Calu3 (cell line): ENCODE measurements around the gene USP7. TPM values are rescaled to one million over a fixed set of nuclear protein-coding genes. Genes with fewer than 3 reads are reported as not detected.
A peak's percentile ranks its signal among the peaks of the same experiment; 100 is the strongest.

Source experiments
- BruUV-seq: library from RNA; stranded (reverse); fragments of 400-500 nt; replicated peaks from 2 replicates; lab custom pipeline; 2021; lab: Mats Ljungman, UMichigan
- CTCF ChIA-PET: fragments of 300-600 bp; sonication (Branson Sonifier 250); formaldehyde crosslinking; loops from one replicate; lab custom pipeline; 2022; ENCODE audit warnings: antibody characterized with exemption; lab: Charles Lee
- DNase-seq: peaks from one replicate; pipeline ENCODE4 v3.0.0; 2022
- H3K27ac Mint-ChIP-seq: one replicate; pipeline ENCODE4 v1.8.0; 2022; ENCODE audit warnings: mixed read lengths; ENCODE audit not compliant: unreplicated experiment
- H3K27me3 Mint-ChIP-seq: one replicate; pipeline ENCODE4 v1.8.0; 2022; ENCODE audit warnings: mixed read lengths; ENCODE audit not compliant: unreplicated experiment
- H3K36me3 Mint-ChIP-seq: one replicate; pipeline ENCODE4 v1.8.0; 2022; ENCODE audit warnings: mild to moderate bottlenecking, moderate library complexity, mixed read lengths; ENCODE audit not compliant: insufficient read depth, unreplicated experiment
- H3K4me1 Mint-ChIP-seq: one replicate; pipeline ENCODE4 v1.8.0; 2022; ENCODE audit warnings: mild to moderate bottlenecking, low read depth, mixed read lengths; ENCODE audit not compliant: unreplicated experiment
- H3K4me3 Mint-ChIP-seq: one replicate; pipeline ENCODE4 v1.8.0; 2022; ENCODE audit warnings: mild to moderate bottlenecking, low read depth, moderate library complexity, mixed read lengths; ENCODE audit not compliant: unreplicated experiment
- H3K9me3 Mint-ChIP-seq: one replicate; pipeline ENCODE4 v1.8.0; 2022; ENCODE audit warnings: low read depth, mixed read lengths; ENCODE audit not compliant: unreplicated experiment
- CTCF ChIP-seq: fragments of 200-600 bp; IDR thresholded peaks from one replicate; pipeline ENCODE4 v1.8.0; 2022; ENCODE audit warnings: antibody characterized with exemption; ENCODE audit not compliant: unreplicated experiment
- intact Hi-C: fragments of 100-400 bp; cut with micrococcal nuclease; formaldehyde crosslinking; loops from one replicate; pipeline ENCODE4 v1.10.0; 2022; ENCODE audit not compliant: unreplicated experiment
- total RNA-seq: library from RNA; stranded (reverse); gene quantifications from 2 replicates; pipeline ENCODE4 v1.2.3, GENCODE V29; 2022

The USP7 gene
- total RNA-seq, 1 experiment from 2014 or later: 165 TPM

DNA sequence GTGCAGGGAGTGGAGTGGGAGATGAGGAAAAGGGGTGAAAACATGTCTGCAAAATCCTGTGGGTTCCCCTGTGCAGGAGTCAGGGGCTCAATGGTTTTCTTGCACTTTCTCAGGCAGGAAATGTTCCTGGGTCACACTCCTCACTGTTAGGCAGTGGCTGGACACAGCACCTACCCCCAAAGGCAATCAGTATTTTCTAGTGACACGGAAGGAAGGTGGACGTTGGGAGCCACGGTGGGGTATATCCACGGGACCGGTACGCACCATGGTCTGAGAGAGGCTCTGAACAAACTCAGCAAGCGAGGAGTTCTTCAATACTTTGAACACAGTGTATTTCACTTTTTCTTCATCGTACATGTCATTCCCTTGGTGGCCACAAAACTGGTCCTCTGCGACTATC, 60.7 kb downstream of the USP7 start:
- DNase-seq: no peak
- Mint-ChIP-seq H3K27me3 (no peaks in the 10 kb centered on the region), H3K9me3 (no peaks in the 10 kb centered on the region), H3K4me3 (no peak overlapping the region), H3K36me3 (peaks cover 87% of the 10 kb centered on the region), H3K4me1 (no peaks in the 10 kb centered on the region), H3K27ac (no peak overlapping the region)
- TF ChIP-seq CTCF: no peak
- CTCF ChIA-PET: no interaction called here
- no TSS peak for BruUV-seq
- intact Hi-C loops: no loop called here

DNA sequence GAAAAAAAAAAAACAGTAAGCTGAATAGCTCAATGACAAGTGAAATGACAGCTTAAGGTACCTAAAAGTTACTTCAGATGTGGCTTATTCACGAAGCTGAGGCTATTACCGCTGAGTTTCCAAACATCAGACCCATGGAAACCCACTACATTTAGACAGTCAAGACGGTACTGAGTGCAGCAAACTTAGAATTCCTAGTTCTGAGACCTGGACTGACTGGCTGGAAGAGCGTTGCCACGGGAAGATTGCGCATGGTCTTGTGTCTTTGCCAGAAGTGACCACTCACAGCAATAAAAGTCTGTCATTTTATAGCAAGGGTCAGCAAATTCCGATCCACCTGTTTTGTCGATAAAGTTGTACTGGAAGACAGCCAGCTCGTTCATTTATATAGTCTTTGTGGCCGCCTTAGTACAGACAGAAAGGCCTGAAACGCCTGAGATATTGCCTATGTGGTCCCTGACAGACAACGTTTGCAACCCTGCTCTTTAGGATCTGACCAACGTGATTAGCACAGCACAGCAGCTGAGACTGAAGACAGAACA, 62.3 kb downstream of the USP7 start:
- no TSS peak for BruUV-seq
- H3K9me3 Mint-ChIP-seq: no peaks in the 10 kb centered on the region
- peaks cover 80% of the 10 kb centered on the region for H3K36me3 Mint-ChIP-seq
- CTCF ChIA-PET: interaction anchor here (0.8 kb wide), 1 partner anchor 107 kb away, joined by 3 read pairs; no protein-coding TSS in a partner anchor
- no peaks in the 10 kb centered on the region for H3K27me3 Mint-ChIP-seq
- TF ChIP-seq CTCF: no peak
- H3K27ac Mint-ChIP-seq: no peak overlapping the region
- intact Hi-C loops: no loop called here
- H3K4me1 Mint-ChIP-seq: no peaks in the 10 kb centered on the region
- H3K4me3 Mint-ChIP-seq: no peak overlapping the region
- no peak for DNase-seq

- no peak for DNase-seq
- CTCF ChIA-PET: no interaction called here
- TF ChIP-seq CTCF: no peak
- no peaks in the 10 kb centered on the region for H3K4me1 Mint-ChIP-seq
- no peak overlapping the region for H3K4me3 Mint-ChIP-seq
- H3K27me3 Mint-ChIP-seq: no peaks in the 10 kb centered on the region
- peaks cover 82% of the 10 kb centered on the region for H3K36me3 Mint-ChIP-seq
- BruUV-seq: no TSS peak
- H3K27ac Mint-ChIP-seq: no peak overlapping the region
- intact Hi-C loops: no loop called here
- no peaks in the 10 kb centered on the region for H3K9me3 Mint-ChIP-seq
Measured at GRCh38 chr16:8900343-8900742, 63.4 kb downstream of the USP7 start.

- no peak for TF ChIP-seq CTCF
- H3K4me3 Mint-ChIP-seq: no peak overlapping the region
- intact Hi-C loops: no loop called here
- no peaks in the 10 kb centered on the region for H3K4me1 Mint-ChIP-seq
- H3K36me3 Mint-ChIP-seq: peaks cover 83% of the 10 kb centered on the region
- H3K27me3 Mint-ChIP-seq: no peaks in the 10 kb centered on the region
- CTCF ChIA-PET: interaction anchor here (0.7 to 1.5 kb wide), 2 partner anchors 37 to 38 kb away, joined by 3 to 4 read pairs; no protein-coding TSS in a partner anchor
- DNase-seq: no peak
- H3K9me3 Mint-ChIP-seq: no peaks in the 10 kb centered on the region
- BruUV-seq: no TSS peak
- peak overlapping the region; percentile 58 for H3K27ac Mint-ChIP-seq
Measured at GRCh38 chr16:8899709-8900317, 63.9 kb downstream of the USP7 start.
